HepG2 (cell line): ENCODE data around the gene SH2D3A. TPM values are rescaled to one million over a fixed set of nuclear protein-coding genes. Genes with fewer than 3 reads are reported as not detected.

ENCODE experiments used
- CBX5 ChIP-seq: sonication (generic); formaldehyde crosslinking; IDR thresholded peaks from 2 replicates; pipeline ENCODE4 v1.4.0; 2020; ENCODE audit warnings: missing genetic modification reagents, borderline replicate concordance
- CCDC6 ChIP-seq: sonication (generic); formaldehyde crosslinking; IDR thresholded peaks from 2 replicates; pipeline ENCODE4 v1.8.1; 2022; ENCODE audit warnings: mild to moderate bottlenecking, missing genetic modification reagents, moderate library complexity
- HMG20A ChIP-seq: IDR thresholded peaks from 2 replicates; pipeline ENCODE4 v1.6.1; 2016; ENCODE audit warnings: borderline replicate concordance
- HMG20B ChIP-seq: conservative IDR thresholded peaks from 2 replicates; pipeline ENCODE4 v1.6.1; 2016; ENCODE audit warnings: missing genetic modification reagents, missing compliant biosample characterization
- KDM5B ChIP-seq: sonication (generic); formaldehyde crosslinking; IDR thresholded peaks from 2 replicates; pipeline ENCODE4 v1.4.0; 2020; ENCODE audit warnings: missing genetic modification reagents, mild to moderate bottlenecking, borderline replicate concordance
- KLF13 ChIP-seq: sonication (generic); formaldehyde crosslinking; IDR thresholded peaks from 2 replicates; pipeline ENCODE4 v1.4.0; 2020; ENCODE audit warnings: mild to moderate bottlenecking, missing genetic modification reagents
- NCOA2 ChIP-seq: sonication (generic); formaldehyde crosslinking; IDR thresholded peaks from 2 replicates; pipeline ENCODE4 v1.8.0; 2022; ENCODE audit warnings: inconsistent platforms
- SOX6 ChIP-seq, 2 experiments: fragments of 450-650 bp in 1 of 2; sonication (generic) in 1 of 2; formaldehyde crosslinking in 1 of 2; IDR thresholded peaks; 2 replicates each; pipeline versions ENCODE4 v1.4.0 to v1.6.1; 2017 to 2020; ENCODE audit warnings: antibody characterized with exemption in 1 of 2, mild to moderate bottlenecking in 1 of 2, missing genetic modification reagents in 1 of 2
- ZBTB8A ChIP-seq: sonication (generic); formaldehyde crosslinking; IDR thresholded peaks from 2 replicates; pipeline ENCODE4 v1.4.0; 2020; ENCODE audit warnings: mild to moderate bottlenecking, low read depth, missing genetic modification reagents, borderline replicate concordance
- ZKSCAN1 ChIP-seq: fragments of 150-350 bp; IDR thresholded peaks from 2 replicates; pipeline ENCODE4 v1.6.1; 2014; ENCODE audit warnings: low read length
- ZNF264 ChIP-seq: sonication (generic); formaldehyde crosslinking; IDR thresholded peaks from 2 replicates; pipeline ENCODE4 v1.4.0; 2020; ENCODE audit warnings: missing genetic modification reagents
- ZNF615 ChIP-seq: sonication (generic); formaldehyde crosslinking; IDR thresholded peaks from 2 replicates; pipeline ENCODE4 v1.5.0; 2020; ENCODE audit warnings: mild to moderate bottlenecking, missing genetic modification reagents, borderline replicate concordance
- ZNF652 ChIP-seq: IDR thresholded peaks from 2 replicates; pipeline ENCODE4 v1.6.1; 2016; ENCODE audit warnings: low read depth, borderline replicate concordance
- ZNF724P ChIP-seq: sonication (generic); formaldehyde crosslinking; IDR thresholded peaks from 2 replicates; pipeline ENCODE4 v1.8.0; 2022; ENCODE audit warnings: missing genetic modification reagents, borderline replicate concordance
- polyA plus RNA-seq, 8 experiments: library from polyadenylated mRNA; depleted of rRNA in 3 of 8; stranded (reverse) in 7 of 8; unstranded in 1 of 8; fragments of >200 nt; fragmentation: Illumina TruSeq in 4 of 8; extraction: Trizol in 4 of 8; gene quantifications; 2 replicates each; pipeline versions ENCODE4 v1.2.1 to v1.2.3, GENCODE V29; 2011 to 2016; ENCODE audit warnings: low read depth in 4 of 8, missing spikeins in 1 of 8, mixed read lengths in 1 of 8; ENCODE audit not compliant: insufficient read depth in 1 of 8
- total RNA-seq, 5 experiments: library from RNA; depleted of rRNA; stranded (reverse); fragments of >200 nt; fragmentation: Illumina TruSeq; extraction: Trizol; gene quantifications; 2 replicates each; pipeline ENCODE4 v1.2.3, GENCODE V29; 2016; ENCODE audit warnings: low read depth in 1 of 5
- TF ChIP-seq, protein P1 (sequence below): sonication (generic); formaldehyde crosslinking; IDR thresholded peaks from 2 replicates; pipeline ENCODE4 v1.4.0; 2020; ENCODE audit warnings: missing genetic modification reagents
- TF ChIP-seq, protein P2 (sequence below): sonication (generic); formaldehyde crosslinking; IDR thresholded peaks from 2 replicates; pipeline ENCODE4 v1.8.1; 2022; ENCODE audit warnings: low read depth, mild to moderate bottlenecking, missing genetic modification reagents
- TF ChIP-seq, protein P3 (sequence below): sonication (generic); formaldehyde crosslinking; IDR thresholded peaks from 2 replicates; pipeline ENCODE4 v1.5.0; 2020; ENCODE audit warnings: missing genetic modification reagents

Gene SH2D3A
- total and polyA plus RNA-seq, 2 of the 13 experiments (the other 11 are each of a cell fraction or from before 2014, with no cell fraction given): 1.0 to 2.2 TPM

DNA sequence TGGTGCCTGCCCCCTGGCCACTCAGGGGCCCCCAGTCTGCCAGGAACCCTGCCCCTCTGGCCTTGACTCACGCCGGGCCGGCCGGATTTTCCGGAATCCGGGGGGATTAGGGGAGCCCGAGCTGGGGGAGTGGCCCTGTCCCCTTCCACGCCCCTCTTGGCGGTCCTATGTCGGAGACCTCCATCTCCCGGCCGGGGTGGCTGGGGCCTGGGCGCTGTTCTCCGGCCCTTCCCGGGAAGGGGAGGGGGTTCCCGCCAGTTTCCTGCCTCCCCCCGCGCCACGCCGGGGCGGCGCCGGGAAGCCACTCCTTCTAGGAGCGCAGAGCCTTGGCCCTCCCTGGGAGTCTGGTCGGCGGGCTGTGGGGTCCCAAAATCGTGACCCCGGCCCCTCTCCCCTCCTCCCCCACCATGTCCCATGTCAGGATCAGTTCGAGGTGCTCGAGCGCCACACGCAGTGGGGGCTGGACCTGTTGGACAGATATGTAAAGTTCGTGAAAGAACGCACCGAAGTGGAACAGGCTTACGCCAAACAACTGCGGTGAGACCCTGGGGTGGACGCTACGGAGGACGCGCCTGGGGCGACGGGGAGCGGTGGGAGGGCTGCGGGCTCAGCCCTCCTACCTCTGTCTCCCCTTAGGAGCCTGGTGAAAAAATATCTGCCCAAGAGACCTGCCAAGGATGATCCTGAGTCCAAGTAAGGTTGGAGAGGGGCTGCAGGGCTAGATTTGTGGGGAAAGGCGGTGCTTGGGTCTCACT is 26.5 kb downstream of the SH2D3A start (continued):
- TF ChIP-seq, protein P1, sequence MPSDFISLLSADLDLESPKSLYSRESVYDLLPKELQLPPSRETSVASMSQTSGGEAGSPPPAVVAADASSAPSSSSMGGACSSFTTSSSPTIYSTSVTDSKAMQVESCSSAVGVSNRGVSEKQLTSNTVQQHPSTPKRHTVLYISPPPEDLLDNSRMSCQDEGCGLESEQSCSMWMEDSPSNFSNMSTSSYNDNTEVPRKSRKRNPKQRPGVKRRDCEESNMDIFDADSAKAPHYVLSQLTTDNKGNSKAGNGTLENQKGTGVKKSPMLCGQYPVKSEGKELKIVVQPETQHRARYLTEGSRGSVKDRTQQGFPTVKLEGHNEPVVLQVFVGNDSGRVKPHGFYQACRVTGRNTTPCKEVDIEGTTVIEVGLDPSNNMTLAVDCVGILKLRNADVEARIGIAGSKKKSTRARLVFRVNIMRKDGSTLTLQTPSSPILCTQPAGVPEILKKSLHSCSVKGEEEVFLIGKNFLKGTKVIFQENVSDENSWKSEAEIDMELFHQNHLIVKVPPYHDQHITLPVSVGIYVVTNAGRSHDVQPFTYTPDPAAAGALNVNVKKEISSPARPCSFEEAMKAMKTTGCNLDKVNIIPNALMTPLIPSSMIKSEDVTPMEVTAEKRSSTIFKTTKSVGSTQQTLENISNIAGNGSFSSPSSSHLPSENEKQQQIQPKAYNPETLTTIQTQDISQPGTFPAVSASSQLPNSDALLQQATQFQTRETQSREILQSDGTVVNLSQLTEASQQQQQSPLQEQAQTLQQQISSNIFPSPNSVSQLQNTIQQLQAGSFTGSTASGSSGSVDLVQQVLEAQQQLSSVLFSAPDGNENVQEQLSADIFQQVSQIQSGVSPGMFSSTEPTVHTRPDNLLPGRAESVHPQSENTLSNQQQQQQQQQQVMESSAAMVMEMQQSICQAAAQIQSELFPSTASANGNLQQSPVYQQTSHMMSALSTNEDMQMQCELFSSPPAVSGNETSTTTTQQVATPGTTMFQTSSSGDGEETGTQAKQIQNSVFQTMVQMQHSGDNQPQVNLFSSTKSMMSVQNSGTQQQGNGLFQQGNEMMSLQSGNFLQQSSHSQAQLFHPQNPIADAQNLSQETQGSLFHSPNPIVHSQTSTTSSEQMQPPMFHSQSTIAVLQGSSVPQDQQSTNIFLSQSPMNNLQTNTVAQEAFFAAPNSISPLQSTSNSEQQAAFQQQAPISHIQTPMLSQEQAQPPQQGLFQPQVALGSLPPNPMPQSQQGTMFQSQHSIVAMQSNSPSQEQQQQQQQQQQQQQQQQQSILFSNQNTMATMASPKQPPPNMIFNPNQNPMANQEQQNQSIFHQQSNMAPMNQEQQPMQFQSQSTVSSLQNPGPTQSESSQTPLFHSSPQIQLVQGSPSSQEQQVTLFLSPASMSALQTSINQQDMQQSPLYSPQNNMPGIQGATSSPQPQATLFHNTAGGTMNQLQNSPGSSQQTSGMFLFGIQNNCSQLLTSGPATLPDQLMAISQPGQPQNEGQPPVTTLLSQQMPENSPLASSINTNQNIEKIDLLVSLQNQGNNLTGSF (CRISPR knock-in tag): no peak
- TF ChIP-seq HMG20B (CRISPR knock-in tag): no peak
- TF ChIP-seq ZNF615 (CRISPR knock-in tag): no peak
- TF ChIP-seq, protein P2, sequence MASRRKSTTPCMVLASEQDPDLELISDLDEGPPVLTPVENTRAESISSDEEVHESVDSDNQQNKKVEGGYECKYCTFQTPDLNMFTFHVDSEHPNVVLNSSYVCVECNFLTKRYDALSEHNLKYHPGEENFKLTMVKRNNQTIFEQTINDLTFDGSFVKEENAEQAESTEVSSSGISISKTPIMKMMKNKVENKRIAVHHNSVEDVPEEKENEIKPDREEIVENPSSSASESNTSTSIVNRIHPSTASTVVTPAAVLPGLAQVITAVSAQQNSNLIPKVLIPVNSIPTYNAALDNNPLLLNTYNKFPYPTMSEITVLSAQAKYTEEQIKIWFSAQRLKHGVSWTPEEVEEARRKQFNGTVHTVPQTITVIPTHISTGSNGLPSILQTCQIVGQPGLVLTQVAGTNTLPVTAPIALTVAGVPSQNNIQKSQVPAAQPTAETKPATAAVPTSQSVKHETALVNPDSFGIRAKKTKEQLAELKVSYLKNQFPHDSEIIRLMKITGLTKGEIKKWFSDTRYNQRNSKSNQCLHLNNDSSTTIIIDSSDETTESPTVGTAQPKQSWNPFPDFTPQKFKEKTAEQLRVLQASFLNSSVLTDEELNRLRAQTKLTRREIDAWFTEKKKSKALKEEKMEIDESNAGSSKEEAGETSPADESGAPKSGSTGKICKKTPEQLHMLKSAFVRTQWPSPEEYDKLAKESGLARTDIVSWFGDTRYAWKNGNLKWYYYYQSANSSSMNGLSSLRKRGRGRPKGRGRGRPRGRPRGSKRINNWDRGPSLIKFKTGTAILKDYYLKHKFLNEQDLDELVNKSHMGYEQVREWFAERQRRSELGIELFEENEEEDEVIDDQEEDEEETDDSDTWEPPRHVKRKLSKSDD (CRISPR knock-in tag): no peak
- no peak for TF ChIP-seq KLF13 (CRISPR knock-in tag)
- TF ChIP-seq ZNF652 (CRISPR knock-in tag): no peak
- TF ChIP-seq KDM5B (CRISPR knock-in tag): no peak
- TF ChIP-seq ZKSCAN1: no peak
- peak; percentile 62 for TF ChIP-seq NCOA2 (CRISPR knock-in tag)
- TF ChIP-seq ZBTB8A (CRISPR knock-in tag): no peak
- TF ChIP-seq SOX6 (IDR thresholded peaks at IDR 0.05): no peak
- TF ChIP-seq SOX6 (CRISPR knock-in tag; IDR thresholded peaks at IDR 0.05): peak; percentile 21; the same call in 1 of the 2 replicates
- TF ChIP-seq, protein P3, sequence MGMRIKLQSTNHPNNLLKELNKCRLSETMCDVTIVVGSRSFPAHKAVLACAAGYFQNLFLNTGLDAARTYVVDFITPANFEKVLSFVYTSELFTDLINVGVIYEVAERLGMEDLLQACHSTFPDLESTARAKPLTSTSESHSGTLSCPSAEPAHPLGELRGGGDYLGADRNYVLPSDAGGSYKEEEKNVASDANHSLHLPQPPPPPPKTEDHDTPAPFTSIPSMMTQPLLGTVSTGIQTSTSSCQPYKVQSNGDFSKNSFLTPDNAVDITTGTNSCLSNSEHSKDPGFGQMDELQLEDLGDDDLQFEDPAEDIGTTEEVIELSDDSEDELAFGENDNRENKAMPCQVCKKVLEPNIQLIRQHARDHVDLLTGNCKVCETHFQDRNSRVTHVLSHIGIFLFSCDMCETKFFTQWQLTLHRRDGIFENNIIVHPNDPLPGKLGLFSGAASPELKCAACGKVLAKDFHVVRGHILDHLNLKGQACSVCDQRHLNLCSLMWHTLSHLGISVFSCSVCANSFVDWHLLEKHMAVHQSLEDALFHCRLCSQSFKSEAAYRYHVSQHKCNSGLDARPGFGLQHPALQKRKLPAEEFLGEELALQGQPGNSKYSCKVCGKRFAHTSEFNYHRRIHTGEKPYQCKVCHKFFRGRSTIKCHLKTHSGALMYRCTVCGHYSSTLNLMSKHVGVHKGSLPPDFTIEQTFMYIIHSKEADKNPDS (CRISPR knock-in tag): no peak
- TF ChIP-seq HMG20A (CRISPR knock-in tag): no peak
- TF ChIP-seq CBX5: no peak
- no peak for TF ChIP-seq ZNF264 (CRISPR knock-in tag)
- no peak for TF ChIP-seq ZNF724P (CRISPR knock-in tag)
- TF ChIP-seq CCDC6: no peak
